Activated CD8-positive, alpha-beta T cell treated with anti-CD3 and anti-CD28 coated beads for 36 hours (primary cell): ENCODE results near the gene NEK7. TPM values are rescaled to one million over a fixed set of nuclear protein-coding genes. Genes with fewer than 3 reads are reported as not detected.

Experiments
- ATAC-seq: fragments of 200-7000 bp; cut with Tn5 transposase; one replicate; pipeline ENCODE4 v1.10.0; 2021; ENCODE audit warnings: mild to moderate bottlenecking, moderate library complexity
- CTCF ChIA-PET: fragments of 350-600 bp; sonication (Branson Sonifier 250); formaldehyde crosslinking; loops from one replicate; lab custom pipeline; 2021; ENCODE audit warnings: antibody characterized with exemption; lab: Charles Lee
- POLR2A ChIA-PET: fragments of 350-600 bp; sonication (Branson Sonifier 250); formaldehyde crosslinking; loops from one replicate; lab custom pipeline; 2021; ENCODE audit warnings: antibody characterized with exemption; lab: Charles Lee
- DNase-seq: peaks from one replicate; pipeline ENCODE4 v3.0.0-alpha.2; 2020
- H3K27ac Mint-ChIP-seq: one replicate; pipeline ENCODE4 v1.8.0; 2021; ENCODE audit warnings: mild to moderate bottlenecking, mixed read lengths
- H3K27me3 Mint-ChIP-seq: one replicate; pipeline ENCODE4 v1.8.0; 2021; ENCODE audit warnings: mixed read lengths
- H3K36me3 Mint-ChIP-seq: one replicate; pipeline ENCODE4 v1.8.0; 2021; ENCODE audit warnings: low read depth, mixed read lengths
- H3K4me1 Mint-ChIP-seq: one replicate; pipeline ENCODE4 v1.8.0; 2021; ENCODE audit warnings: low read depth, mixed read lengths
- H3K4me3 Mint-ChIP-seq: one replicate; pipeline ENCODE4 v1.8.0; 2021; ENCODE audit warnings: mild to moderate bottlenecking, moderate library complexity, mixed read lengths
- H3K9me3 Mint-ChIP-seq: one replicate; pipeline ENCODE4 v1.8.0; 2021; ENCODE audit warnings: mixed read lengths
- intact Hi-C: fragments of 100-400 bp; cut with micrococcal nuclease; formaldehyde crosslinking; loops from one replicate; pipeline ENCODE4 v1.10.0; 2022
- total RNA-seq, 2 experiments: library from RNA; stranded (reverse); gene quantifications; one replicate each; pipeline ENCODE4 v1.2.3, GENCODE V29; 2021
- TF ChIP-seq, protein P1 (sequence below): fragments of 200-600 bp; IDR thresholded peaks from one replicate; pipeline ENCODE4 v1.8.0; 2022; ENCODE audit warnings: antibody characterized with exemption, mild to moderate bottlenecking

NEK7 gene
- total RNA-seq, 2 experiments from 2014 or later: 71.4 to 76.4 TPM

DNA sequence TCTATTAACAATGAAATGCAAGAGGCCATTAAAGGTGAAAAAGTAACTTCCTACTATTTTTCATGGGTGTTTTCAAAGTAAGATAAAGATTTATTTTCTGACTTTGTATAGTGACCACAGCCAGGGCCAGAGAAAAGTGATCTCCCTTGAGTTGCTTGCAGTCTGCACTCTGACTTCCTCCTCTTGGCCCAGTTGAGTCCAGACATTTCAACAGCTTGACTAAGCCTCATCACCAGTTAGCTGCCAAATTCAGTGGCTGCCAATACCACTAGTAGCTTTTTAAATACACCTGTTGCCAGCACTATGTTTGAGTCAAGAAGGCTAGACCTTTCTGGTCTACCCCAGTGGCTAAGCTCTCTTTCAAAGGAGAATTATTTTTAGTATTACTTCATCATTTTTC is 3.7 kb upstream of the NEK7 start:
- Mint-ChIP-seq H3K4me1 (peaks cover 3% of the 10 kb centered on the region), H3K36me3 (peaks cover 6% of the 10 kb centered on the region), H3K27ac (no peak overlapping the region), H3K4me3 (no peak overlapping the region), H3K27me3 (no peaks in the 10 kb centered on the region), H3K9me3 (no peaks in the 10 kb centered on the region)
- DNase-seq (no peak), ATAC-seq (no peak)
- POLR2A ChIA-PET: no interaction called here
- TF ChIP-seq, protein P1, sequence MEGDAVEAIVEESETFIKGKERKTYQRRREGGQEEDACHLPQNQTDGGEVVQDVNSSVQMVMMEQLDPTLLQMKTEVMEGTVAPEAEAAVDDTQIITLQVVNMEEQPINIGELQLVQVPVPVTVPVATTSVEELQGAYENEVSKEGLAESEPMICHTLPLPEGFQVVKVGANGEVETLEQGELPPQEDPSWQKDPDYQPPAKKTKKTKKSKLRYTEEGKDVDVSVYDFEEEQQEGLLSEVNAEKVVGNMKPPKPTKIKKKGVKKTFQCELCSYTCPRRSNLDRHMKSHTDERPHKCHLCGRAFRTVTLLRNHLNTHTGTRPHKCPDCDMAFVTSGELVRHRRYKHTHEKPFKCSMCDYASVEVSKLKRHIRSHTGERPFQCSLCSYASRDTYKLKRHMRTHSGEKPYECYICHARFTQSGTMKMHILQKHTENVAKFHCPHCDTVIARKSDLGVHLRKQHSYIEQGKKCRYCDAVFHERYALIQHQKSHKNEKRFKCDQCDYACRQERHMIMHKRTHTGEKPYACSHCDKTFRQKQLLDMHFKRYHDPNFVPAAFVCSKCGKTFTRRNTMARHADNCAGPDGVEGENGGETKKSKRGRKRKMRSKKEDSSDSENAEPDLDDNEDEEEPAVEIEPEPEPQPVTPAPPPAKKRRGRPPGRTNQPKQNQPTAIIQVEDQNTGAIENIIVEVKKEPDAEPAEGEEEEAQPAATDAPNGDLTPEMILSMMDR: no peak
- CTCF ChIA-PET: no interaction called here
- intact Hi-C loops: no loop called here

DNA sequence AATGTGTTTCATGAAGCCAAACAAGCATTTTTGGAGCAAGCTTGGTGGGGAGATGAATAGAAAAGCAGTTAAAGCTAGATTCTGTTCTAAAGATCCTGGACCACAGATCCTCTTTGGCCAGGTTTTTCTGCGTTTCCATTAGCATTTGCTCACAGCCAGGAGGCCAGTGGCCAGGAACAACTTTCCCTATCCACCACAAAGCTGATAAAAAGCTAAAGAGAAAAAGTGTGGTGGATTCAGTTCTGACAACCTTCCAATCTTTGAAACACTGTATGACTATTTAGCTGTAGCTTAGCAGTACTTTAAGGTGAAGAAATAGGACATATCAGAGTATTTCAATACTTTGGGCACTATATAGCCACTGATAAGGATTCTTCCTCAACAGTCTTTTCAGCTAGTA is 3.0 kb upstream of the NEK7 start:
- intact Hi-C loops: no loop called here
- Mint-ChIP-seq H3K4me3 (no peak overlapping the region), H3K4me1 (peaks cover 3% of the 10 kb centered on the region), H3K9me3 (no peaks in the 10 kb centered on the region), H3K27ac (no peak overlapping the region), H3K27me3 (no peaks in the 10 kb centered on the region), H3K36me3 (peaks cover 6% of the 10 kb centered on the region)
- TF ChIP-seq, protein P1: no peak
- DNase-seq (no peak), ATAC-seq (no peak)
- CTCF ChIA-PET: interaction anchor here (1.1 kb wide), 1 partner anchor 65 kb away, joined by 6 read pairs; no protein-coding TSS in a partner anchor
- POLR2A ChIA-PET: no interaction called here

DNA sequence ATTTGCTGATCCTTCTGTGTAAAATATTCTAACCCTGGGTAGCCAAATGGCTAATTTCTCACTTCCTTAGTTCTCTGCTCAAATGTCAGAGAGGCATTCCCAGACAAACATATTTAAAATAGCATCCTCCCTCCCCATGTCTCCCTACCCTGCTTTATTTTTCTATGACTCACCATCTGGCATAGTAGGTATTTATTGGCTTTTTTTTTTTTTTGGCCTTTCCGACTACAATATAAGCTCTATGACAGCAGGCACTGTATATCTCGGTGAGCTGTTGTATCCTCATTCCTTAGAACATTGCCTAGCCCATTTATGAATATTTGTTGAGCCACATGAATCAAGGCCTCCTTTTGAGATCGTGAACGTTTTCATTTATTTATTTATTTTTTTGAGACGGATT is 1.5 kb upstream of the NEK7 start:
- TF ChIP-seq, protein P1: no peak
- ChIA-PET CTCF (interaction anchor here (0.6 to 1.7 kb wide), 7 partner anchors 10 to 110 kb away, joined by 3 to 8 read pairs (median 5); no protein-coding TSS in a partner anchor), POLR2A (interaction anchor here (0.6 to 1.2 kb wide), 3 partner anchors 50 to 190 kb away, joined by 3 to 5 read pairs (median 3); no protein-coding TSS in a partner anchor)
- Mint-ChIP-seq H3K9me3 (no peaks in the 10 kb centered on the region), H3K4me3 (no peak overlapping the region), H3K27me3 (no peaks in the 10 kb centered on the region), H3K27ac (no peak overlapping the region), H3K4me1 (peaks cover 8% of the 10 kb centered on the region), H3K36me3 (peaks cover 6% of the 10 kb centered on the region)
- no peak for DNase-seq
- intact Hi-C loops: loop anchor here (5.0 kb wide), 2 partner anchors 202 to 238 kb away; partner anchors contain the start of gene LHX9
- ATAC-seq: no peak

DNA sequence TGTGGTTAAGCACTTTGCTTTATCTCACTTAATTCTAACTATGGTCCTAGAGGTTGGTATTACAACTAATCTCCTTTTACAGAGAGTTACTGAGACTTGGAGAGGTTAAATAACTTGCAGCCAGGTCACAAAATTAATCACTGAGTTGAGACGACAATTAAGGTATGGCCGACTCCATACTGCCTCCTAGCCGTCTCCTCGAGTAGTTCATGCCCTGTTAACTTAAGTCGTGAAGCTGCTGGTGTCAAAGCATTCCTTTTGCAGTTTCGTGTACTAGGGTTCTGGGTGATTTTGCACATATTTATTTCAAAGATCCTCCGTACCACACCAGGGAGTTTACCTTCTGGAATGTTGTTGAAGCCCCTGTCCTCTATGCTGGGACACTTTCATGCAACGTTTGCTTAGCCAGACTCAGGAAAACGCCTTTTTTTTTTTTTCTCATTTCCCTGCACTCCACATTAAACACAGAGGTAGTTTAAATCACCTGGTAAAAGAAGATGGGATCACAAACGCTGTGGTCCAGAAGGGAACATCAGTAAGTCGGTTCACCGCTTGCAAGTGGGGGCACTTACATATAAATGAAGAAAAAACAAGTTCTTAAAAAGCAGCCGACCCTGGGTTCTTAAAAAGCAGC is 570 bp upstream of the NEK7 start:
- intact Hi-C loops: loop anchor here (2.0 to 5.0 kb wide), 3 partner anchors 67 to 239 kb away; partner anchors contain the start of gene LHX9

More for the DNA sequence above, 570 bp upstream of the NEK7 start:
- POLR2A ChIA-PET: interaction anchor here (0.6 to 1.6 kb wide), 7 partner anchors 10 to 189 kb away, joined by 3 to 6 read pairs (median 4); no protein-coding TSS in a partner anchor
- no peaks in the 10 kb centered on the region for H3K9me3 Mint-ChIP-seq
- peaks cover 18% of the 10 kb centered on the region for H3K4me1 Mint-ChIP-seq
- no peaks in the 10 kb centered on the region for H3K27me3 Mint-ChIP-seq
- peak overlapping the region; percentile 99 for H3K4me3 Mint-ChIP-seq
- TF ChIP-seq, protein P1: peak; percentile 93
- peak overlapping the region; percentile 88 for H3K27ac Mint-ChIP-seq
- CTCF ChIA-PET: interaction anchor here (0.7 to 1.7 kb wide), 13 partner anchors 8 to 241 kb away, joined by 3 to 8 read pairs (median 4); no protein-coding TSS in a partner anchor
- peak; percentile 38 for ATAC-seq
- DNase-seq: peak; percentile 91
- H3K36me3 Mint-ChIP-seq: peaks cover 6% of the 10 kb centered on the region
